IMR-90 (cell line): ENCODE measurements around the gene TOGARAM1. TPM values are rescaled to one million over a fixed set of nuclear protein-coding genes. Genes with fewer than 3 reads are reported as not detected.

ENCODE experiments used
- ATAC-seq: fragments of 200-7000 bp; cut with Tn5 transposase; 2 replicates; pipeline ENCODE4 v1.9.1; 2020; ENCODE audit warnings: low read depth, mild to moderate bottlenecking, moderate library complexity
- BruUV-seq: library from RNA; stranded (reverse); fragments of 400-500 nt; replicated peaks from 2 replicates; lab custom pipeline; 2021; lab: Mats Ljungman, UMichigan
- CTCF ChIA-PET: fragments of 300-600 bp; formaldehyde crosslinking; extraction: SDS; loops from one replicate; lab custom pipeline; 2021; ENCODE audit warnings: antibody characterized with exemption; lab: Yijun Ruan, JAX
- POLR2A ChIA-PET: fragments of 300-600 bp; sonication (Branson Sonifier 250); formaldehyde crosslinking; loops from one replicate; lab custom pipeline; 2022; ENCODE audit warnings: antibody characterized with exemption; ENCODE audit not compliant: unreplicated experiment; lab: Charles Lee
- DNase-seq: peaks from one replicate; pipeline ENCODE4 v3.0.0; 2013
- H2AFZ ChIP-seq: replicated peaks from 2 replicates; pipeline ENCODE3; 2013; ENCODE audit warnings: low read length, mild to moderate bottlenecking; ENCODE audit not compliant: poor library complexity
- H2AK5ac ChIP-seq: 2 replicates; pipeline ENCODE4 v1.6.1; 2013; ENCODE audit warnings: low read depth, low read length, inconsistent platforms
- H2AK9ac ChIP-seq: replicated peaks from 2 replicates; pipeline ENCODE3; 2013; ENCODE audit warnings: mild to moderate bottlenecking, low read depth, low read length, moderate library complexity; ENCODE audit not compliant: poor library complexity
- H2BK120ac ChIP-seq: 2 replicates; pipeline ENCODE4 v1.6.1; 2013; ENCODE audit warnings: low read depth, low read length, inconsistent platforms
- H2BK15ac ChIP-seq: 3 replicates; pipeline ENCODE4 v1.6.1; 2013; ENCODE audit warnings: low read depth, low read length, inconsistent platforms
- H2BK20ac ChIP-seq: 2 replicates; pipeline ENCODE4 v1.6.1; 2013; ENCODE audit warnings: low read depth, mild to moderate bottlenecking, inconsistent platforms, low read length, moderate library complexity
- H2BK5ac ChIP-seq: 2 replicates; pipeline ENCODE4 v1.6.1; 2013; ENCODE audit warnings: mild to moderate bottlenecking, low read depth, low read length, inconsistent platforms; ENCODE audit not compliant: poor library complexity, severe bottlenecking
- H3K14ac ChIP-seq: replicated peaks from 2 replicates; pipeline ENCODE4 v1.6.1; 2013; ENCODE audit warnings: low read depth, low read length, inconsistent platforms
- H3K18ac ChIP-seq: 2 replicates; pipeline ENCODE4 v1.6.1; 2013; ENCODE audit warnings: low read depth, low read length, control low read depth
- H3K23ac ChIP-seq: 2 replicates; pipeline ENCODE4 v1.6.1; 2013; ENCODE audit warnings: low read depth, low read length, inconsistent platforms
- H3K27ac ChIP-seq: 2 replicates; pipeline ENCODE4 v1.5.1; 2013; ENCODE audit warnings: mild to moderate bottlenecking, control low read depth, low read length; ENCODE audit not compliant: insufficient read depth
- H3K27me3 ChIP-seq: 2 replicates; pipeline ENCODE4 v1.6.1; 2013; ENCODE audit warnings: low read length; ENCODE audit not compliant: control insufficient read depth, insufficient read depth
- H3K36me3 ChIP-seq: 2 replicates; pipeline ENCODE4 v1.6.1; 2013; ENCODE audit warnings: low read length, mixed read lengths; ENCODE audit not compliant: control insufficient read depth, insufficient read depth
- H3K4ac ChIP-seq: 2 replicates; pipeline ENCODE4 v1.6.1; 2013; ENCODE audit warnings: low read depth, low read length, inconsistent platforms
- H3K4me1 ChIP-seq: 2 replicates; pipeline ENCODE4 v1.6.1; 2013; ENCODE audit warnings: low read length, mixed read lengths; ENCODE audit not compliant: control insufficient read depth, insufficient read depth
- H3K4me2 ChIP-seq: 2 replicates; pipeline ENCODE4 v1.6.1; 2013; ENCODE audit warnings: low read depth, mild to moderate bottlenecking, control low read depth, low read length, moderate library complexity
- H3K4me3 ChIP-seq: 2 replicates; pipeline ENCODE4 v1.5.1; 2013; ENCODE audit warnings: low read depth, mild to moderate bottlenecking, control low read depth, low read length, moderate library complexity; ENCODE audit not compliant: insufficient read depth
- H3K56ac ChIP-seq: 2 replicates; pipeline ENCODE4 v1.6.1; 2013; ENCODE audit warnings: low read length, inconsistent platforms; ENCODE audit not compliant: insufficient read depth; ENCODE audit errors: extremely low read depth
- H3K79me1 ChIP-seq, 2 experiments: 2 replicates each; pipeline ENCODE4 v1.6.1; 2013; ENCODE audit warnings: low read length in 2 of 2, inconsistent platforms in 1 of 2, low read depth in 1 of 2
- H3K9ac ChIP-seq: 2 replicates; pipeline ENCODE4 v1.6.1; 2013; ENCODE audit warnings: low read depth, low read length, control low read depth
- H3K9me1 ChIP-seq: 2 replicates; pipeline ENCODE4 v1.6.1; 2013; ENCODE audit warnings: low read length, inconsistent platforms; ENCODE audit not compliant: insufficient read depth
- H3K9me3 ChIP-seq: 2 replicates; pipeline ENCODE4 v1.6.1; 2013; ENCODE audit warnings: low read length; ENCODE audit not compliant: control insufficient read depth, insufficient read depth
- H4K20me1 ChIP-seq: 2 replicates; pipeline ENCODE4 v1.6.1; 2013; ENCODE audit warnings: low read length, inconsistent platforms; ENCODE audit not compliant: insufficient read depth
- H4K5ac ChIP-seq: 2 replicates; pipeline ENCODE4 v1.6.1; 2013; ENCODE audit warnings: mild to moderate bottlenecking, low read depth, low read length, control low read depth
- H4K8ac ChIP-seq, 2 experiments: 2 replicates each; pipeline ENCODE4 v1.6.1; 2013; ENCODE audit warnings: low read depth in 2 of 2, low read length in 2 of 2, control low read depth in 1 of 2, inconsistent platforms in 1 of 2
- H4K91ac ChIP-seq: 2 replicates; pipeline ENCODE4 v1.6.1; 2013; ENCODE audit warnings: low read depth, low read length, inconsistent platforms; ENCODE audit not compliant: insufficient read depth
- MAFK ChIP-seq: IDR thresholded peaks from 2 replicates; pipeline ENCODE4 v1.6.1; 2012; ENCODE audit warnings: low read depth, low read length, improper control_type of control experiment
- MXI1 ChIP-seq: IDR thresholded peaks from 2 replicates; pipeline ENCODE4 v1.6.1; 2012; ENCODE audit warnings: low read depth, mild to moderate bottlenecking, low read length, moderate library complexity, borderline replicate concordance
- WGBS, 2 experiments: methylation state at CpG; one replicate each; pipeline versions ENCODE4 v1.1.5 to v1.1.7; 2013; ENCODE audit warnings: missing lambda C conversion rate in 2 of 2; ENCODE audit not compliant: insufficient read length in 1 of 2; ENCODE audit errors: extremely low coverage in 2 of 2; 5-methylcytosine and 5-hydroxymethylcytosine counted together
- dilution Hi-C: fragments of 300-500 bp; cut with HindIII; formaldehyde crosslinking; loops from one replicate; pipeline ENCODE4 v1.14.3; 2018; ENCODE audit warnings: low sequenced_read_pairs; ENCODE audit not compliant: unreplicated experiment
- in situ Hi-C: fragments of 300-500 bp; cut with MboI; formaldehyde crosslinking; loops from 3 replicates; pipeline ENCODE4 v1.14.3; 2019; ENCODE audit warnings: low sequenced_read_pairs, inconsistent platforms, mixed read lengths
- intact Hi-C: fragments of 100-400 bp; cut with micrococcal nuclease; formaldehyde crosslinking; loops from 2 replicates; pipeline ENCODE4 v1.10.0; 2022
- polyA plus RNA-seq, 3 experiments: library from polyadenylated mRNA; depleted of rRNA; stranded (reverse); fragments of >200 nt; gene quantifications; 2 replicates each; pipeline ENCODE4 v1.2.3, GENCODE V29; 2012; ENCODE audit warnings: low replicate concordance in 1 of 3
- total RNA-seq: library from RNA; depleted of rRNA; stranded (reverse); fragments of >200 nt; gene quantifications from 2 replicates; pipeline ENCODE4 v1.2.3, GENCODE V29; 2012

The TOGARAM1 gene
- total and polyA plus RNA-seq, 2 of the 4 experiments (the other 2 are of a cell fraction) = 3.1 to 13.4 TPM

- no peak overlapping the region for H3K4ac ChIP-seq
- H3K27me3 ChIP-seq = no peaks in the 10 kb centered on the region
- no peak overlapping the region for H4K91ac ChIP-seq
- H3K4me3 ChIP-seq = no peak overlapping the region
- BruUV-seq = no TSS peak
- no peak overlapping the region for H3K56ac ChIP-seq
- TF ChIP-seq MXI1 (no peak), MAFK (no peak)
- no peak overlapping the region for H3K14ac ChIP-seq
- DNase-seq = no peak
- H2BK15ac ChIP-seq = no peak overlapping the region
- peaks cover 16 to 30% of the 10 kb centered on the region in 2 experiments for H3K79me1 ChIP-seq
- H3K4me2 ChIP-seq = no peak overlapping the region
- no peak overlapping the region for H2AK5ac ChIP-seq
- no peak overlapping the region for H3K18ac ChIP-seq
- peaks cover 37% of the 10 kb centered on the region for H4K20me1 ChIP-seq
- no peak overlapping the region for H2AFZ ChIP-seq
- no peak overlapping the region for H3K9ac ChIP-seq
- dilution Hi-C loops (no loop called here), in situ Hi-C loops (no loop called here), intact Hi-C loops (no loop called here)
- no peak overlapping the region for H4K8ac ChIP-seq
- H3K4me1 ChIP-seq = peaks cover 2% of the 10 kb centered on the region; the same call in 1 of the 2 replicates
- no peak overlapping the region for H2BK120ac ChIP-seq
- POLR2A ChIA-PET = no interaction called here
- H3K9me3 ChIP-seq = no peaks in the 10 kb centered on the region
- H2AK9ac ChIP-seq = no peak overlapping the region
- no peak overlapping the region for H3K23ac ChIP-seq
- CTCF ChIA-PET = interaction anchor here (0.7 kb wide), 1 partner anchor 34 kb away, joined by 3 read pairs; no protein-coding TSS in a partner anchor
- H2BK5ac ChIP-seq = no peak overlapping the region
- ATAC-seq = no peak
- H3K36me3 ChIP-seq = peaks cover 12% of the 10 kb centered on the region
- no peak overlapping the region for H2BK20ac ChIP-seq
- WGBS, 2 experiments = no CpG with 5 or more reads among the region's 2 CpGs
- no peak overlapping the region for H3K27ac ChIP-seq
- H4K5ac ChIP-seq = no peak overlapping the region
- H3K9me1 ChIP-seq = peaks cover 6% of the 10 kb centered on the region
Measured at GRCh38 chr14:45094275-45094674, 132.3 kb downstream of the TOGARAM1 start.
